Measurements from ENCODE around the gene CTSC.

- no peak for TF ChIP-seq POLR2A (IDR thresholded peaks at IDR 0.05)
- no peak for TF ChIP-seq CTCF (IDR thresholded peaks at IDR 0.05)
Measured at GRCh38 chr11:88313441-88313840, 24.1 kb downstream of the CTSC start.
